GM19193 (cell line): ENCODE results near the gene MRPS18A.

ENCODE experiments used
- POLR2A ChIP-seq: IDR thresholded peaks from 4 replicates; pipeline ENCODE4 v1.6.1; 2011; ENCODE audit not compliant: insufficient read depth, insufficient read length; ENCODE audit errors: extremely low read depth

MRPS18A gene

GRCh38 chr6:43689421-43689820, 1.8 kb upstream of the MRPS18A start:
- no peak for TF ChIP-seq POLR2A

- TF ChIP-seq POLR2A = no peak
These were observed 533 bp downstream of the MRPS18A start for GRCh38 chr6:43687079-43687436.

GRCh38 chr6:43683708-43684455, 3.7 kb downstream of the MRPS18A start:
- TF ChIP-seq POLR2A = no peak

GRCh38 chr6:43682724-43683429, 4.7 kb downstream of the MRPS18A start:
- TF ChIP-seq POLR2A = no peak

- no peak for TF ChIP-seq POLR2A
These were observed 6.3 kb downstream of the MRPS18A start for GRCh38 chr6:43681303-43681702.

- no peak for TF ChIP-seq POLR2A
These were observed 7.0 kb downstream of the MRPS18A start for GRCh38 chr6:43680308-43681200.

GRCh38 chr6:43679057-43679456, 8.5 kb downstream of the MRPS18A start:
- no peak for TF ChIP-seq POLR2A

GRCh38 chr6:43678341-43678740, 9.2 kb downstream of the MRPS18A start:
- TF ChIP-seq POLR2A = no peak

GRCh38 chr6:43677759-43678158, 9.8 kb downstream of the MRPS18A start:
- TF ChIP-seq POLR2A = no peak

GRCh38 chr6:43676962-43677606, 10.5 kb downstream of the MRPS18A start:
- TF ChIP-seq POLR2A = no peak

- no peak for TF ChIP-seq POLR2A
These were observed 12.7 kb downstream of the MRPS18A start for GRCh38 chr6:43674921-43675320.

GRCh38 chr6:43674291-43674690, 13.3 kb downstream of the MRPS18A start:
- TF ChIP-seq POLR2A = no peak

- TF ChIP-seq POLR2A = no peak
These were observed 14.0 kb downstream of the MRPS18A start for GRCh38 chr6:43673444-43674084.

- TF ChIP-seq POLR2A = no peak
These were observed 15.5 kb downstream of the MRPS18A start for GRCh38 chr6:43671801-43672690.
